Liver (tissue), 9 donors: Measurements from ENCODE around the gene SEPTIN8. TPM values are rescaled to one million over a fixed set of nuclear protein-coding genes. Genes with fewer than 3 reads are reported as not detected.

ENCODE experiments used
- DNase-seq: peaks from one replicate; pipeline ENCODE4 v3.0.0-alpha.2; 2017; ENCODE audit warnings: low spot score
- H3K27ac ChIP-seq, 2 donors: one replicate each; pipeline ENCODE4 v1.7.0; 2013; ENCODE audit warnings: inconsistent platforms in 2 of 2, low read length in 2 of 2, control low read depth in 1 of 2, low read depth in 1 of 2, mild to moderate bottlenecking in 1 of 2
- H3K27me3 ChIP-seq, 4 donors: one replicate each; pipeline versions ENCODE4 v1.6.1 to v1.7.0; 2013; ENCODE audit warnings: low read length in 3 of 4, inconsistent platforms in 1 of 4, mild to moderate bottlenecking in 1 of 4, moderate library complexity in 1 of 4; ENCODE audit not compliant: control insufficient read depth in 4 of 4, insufficient read depth in 4 of 4
- H3K36me3 ChIP-seq, 4 donors: one replicate each; pipeline versions ENCODE4 v1.6.1 to v1.7.0; 2013; ENCODE audit warnings: low read length in 3 of 4, mild to moderate bottlenecking in 3 of 4, low read depth in 1 of 4, moderate library complexity in 1 of 4; ENCODE audit not compliant: control insufficient read depth in 4 of 4, insufficient read depth in 3 of 4
- H3K4me1 ChIP-seq, 4 donors: one replicate each; pipeline versions ENCODE4 v1.6.1 to v1.7.0; 2013; ENCODE audit warnings: low read length in 3 of 4, mild to moderate bottlenecking in 3 of 4, moderate library complexity in 1 of 4; ENCODE audit not compliant: control insufficient read depth in 4 of 4, insufficient read depth in 4 of 4
- H3K4me3 ChIP-seq, 3 donors: one replicate each; pipeline versions ENCODE4 v1.6.1 to v1.7.0; 2013; ENCODE audit warnings: low read length in 3 of 3, control low read depth in 1 of 3, low read depth in 1 of 3, mild to moderate bottlenecking in 1 of 3
- H3K9ac ChIP-seq, 2 donors: one replicate each; pipeline ENCODE4 v1.7.0; 2013; ENCODE audit warnings: low read length in 2 of 2, mild to moderate bottlenecking in 2 of 2, moderate library complexity in 2 of 2, control low read depth in 1 of 2, low read depth in 1 of 2
- H3K9me3 ChIP-seq, 4 donors: one replicate each; pipeline versions ENCODE4 v1.6.1 to v1.7.0; 2013; ENCODE audit warnings: low read length in 3 of 4; ENCODE audit not compliant: control insufficient read depth in 4 of 4
- ATF3 ChIP-seq: IDR thresholded peaks from 2 replicates; pipeline ENCODE4 v1.6.1; 2016; ENCODE audit warnings: antibody characterized with exemption
- EGR1 ChIP-seq, 2 donors: IDR thresholded peaks; 2 replicates each; pipeline ENCODE4 v1.6.1; 2016 to 2018; ENCODE audit warnings: antibody characterized with exemption in 2 of 2, low read depth in 2 of 2
- FOXA1 ChIP-seq: IDR thresholded peaks from 2 replicates; pipeline ENCODE4 v1.6.1; 2016; ENCODE audit warnings: antibody characterized with exemption
- FOXA2 ChIP-seq: IDR thresholded peaks from 2 replicates; pipeline ENCODE4 v1.6.1; 2016; ENCODE audit warnings: antibody characterized with exemption
- GABPA ChIP-seq, 2 donors: IDR thresholded peaks in 1 of 2; conservative IDR thresholded peaks in 1 of 2; 2 replicates each; pipeline ENCODE4 v1.6.1; 2016; ENCODE audit warnings: antibody characterized with exemption in 2 of 2, mild to moderate bottlenecking in 1 of 2, moderate library complexity in 1 of 2
- HNF4A ChIP-seq, 2 donors: conservative IDR thresholded peaks; 2 replicates each; pipeline ENCODE4 v1.6.1; 2016; ENCODE audit warnings: antibody characterized with exemption in 2 of 2, mild to moderate bottlenecking in 2 of 2
- HNF4G ChIP-seq: IDR thresholded peaks from 2 replicates; pipeline ENCODE4 v1.6.1; 2016; ENCODE audit warnings: antibody characterized with exemption
- JUND ChIP-seq, 2 donors: IDR thresholded peaks; 2 replicates each; pipeline ENCODE4 v1.6.1; 2016; ENCODE audit warnings: antibody characterized with exemption in 2 of 2
- MAX ChIP-seq: IDR thresholded peaks from 2 replicates; pipeline ENCODE4 v1.6.1; 2016; ENCODE audit warnings: antibody characterized with exemption
- NR2F2 ChIP-seq: IDR thresholded peaks from 2 replicates; pipeline ENCODE4 v1.6.1; 2016; ENCODE audit warnings: antibody characterized with exemption
- RAD21 ChIP-seq, 2 donors: IDR thresholded peaks; 2 replicates each; pipeline ENCODE4 v1.6.1; 2016; ENCODE audit warnings: antibody characterized with exemption in 2 of 2, mild to moderate bottlenecking in 2 of 2
- RXRA ChIP-seq, 2 donors: IDR thresholded peaks; 2 replicates each; pipeline ENCODE4 v1.6.1; 2017 to 2018; ENCODE audit warnings: antibody characterized with exemption in 2 of 2, mild to moderate bottlenecking in 1 of 2
- ZBTB33 ChIP-seq: IDR thresholded peaks from 2 replicates; pipeline ENCODE4 v1.6.1; 2016; ENCODE audit warnings: antibody characterized with exemption
- WGBS: extraction: QIAGEN DNeasy Blood & Tissue Kit; methylation state at CpG from one replicate; pipeline ENCODE4 v1.1.7; 2013; 5-methylcytosine and 5-hydroxymethylcytosine counted together
- polyA plus RNA-seq, 2 donors: library from polyadenylated mRNA; stranded (reverse) in 1 of 2; unstranded in 1 of 2; fragments of 200-250 nt in 1 of 2; fragments of >200 nt in 1 of 2; fragmentation: Nextera tagmentation in 1 of 2; extraction: Ambion mirVana in 1 of 2; gene quantifications; one replicate each; pipeline versions ENCODE4 v1.2.1 to v1.2.3, GENCODE V29; 2013 to 2015
- total RNA-seq, 2 donors: library from RNA; depleted of rRNA; stranded (reverse); fragments of >200 nt; gene quantifications; one replicate each; pipeline ENCODE4 v1.2.3, GENCODE V29; 2014
- donor health status: healthy.
- donor health status: healthy.
- donor health status: healthy.
- donor health status: healthy.
- donor health status: healthy.

SEPTIN8 gene
- total and polyA plus RNA-seq, 4 donors, result 4.7 to 16.5 (median 9.8) TPM

- H3K27ac ChIP-seq, result no peak overlapping the region
- H3K27me3 ChIP-seq, result no peaks in the 10 kb centered on the region
- H3K9ac ChIP-seq, result no peak overlapping the region
- TF ChIP-seq RXRA (IDR thresholded peaks at IDR 0.05) (no peak), JUND (IDR thresholded peaks at IDR 0.05) (no peak), HNF4A (conservative IDR thresholded peaks at IDR 0.05) (no peak), RAD21 (IDR thresholded peaks at IDR 0.05) (no peak), NR2F2 (no peak), FOXA1 (no peak)
- no peaks in the 10 kb centered on the region for H3K9me3 ChIP-seq
- H3K4me3 ChIP-seq, result no peak overlapping the region
- 92% methylated on average over 12 of the region's 12 CpGs for WGBS
- no peaks in the 10 kb centered on the region for H3K4me1 ChIP-seq
- peaks cover 0 to 37% (median 6%) of the 10 kb centered on the region in 4 donors for H3K36me3 ChIP-seq
- no peak for DNase-seq
Measured at GRCh38 chr5:132765311-132766019, 11.6 kb downstream of the SEPTIN8 start.

- peaks cover 0 to 43% (median 7%) of the 10 kb centered on the region in 4 donors for H3K36me3 ChIP-seq
- no peak overlapping the region for H3K9ac ChIP-seq
- H3K27ac ChIP-seq, result no peak overlapping the region
- no peak overlapping the region for H3K4me3 ChIP-seq
- WGBS, result 96% methylated on average over 7 of the region's 7 CpGs
- no peak for DNase-seq
- no peak for TF ChIP-seq MAX
- H3K4me1 ChIP-seq, result no peaks in the 10 kb centered on the region
- no peaks in the 10 kb centered on the region for H3K9me3 ChIP-seq
- H3K27me3 ChIP-seq, result no peaks in the 10 kb centered on the region
Measured at GRCh38 chr5:132764671-132765238, 12.3 kb downstream of the SEPTIN8 start.

- no peak overlapping the region for H3K9ac ChIP-seq
- no peak overlapping the region for H3K4me3 ChIP-seq
- H3K27ac ChIP-seq, result no peak overlapping the region
- no peaks in the 10 kb centered on the region for H3K9me3 ChIP-seq
- DNase-seq, result no peak
- no peaks in the 10 kb centered on the region for H3K4me1 ChIP-seq
- peaks cover 0 to 46% (median 7%) of the 10 kb centered on the region in 4 donors for H3K36me3 ChIP-seq
- TF ChIP-seq HNF4G (no peak), EGR1 (IDR thresholded peaks at IDR 0.05; ENCODE audit: low read depth in 2 of 2) (no peak), GABPA (IDR thresholded peaks at IDR 0.05 in 1 of 2, conservative IDR thresholded peaks at IDR 0.05 in 1 of 2) (no peak), NR2F2 (no peak), MAX (no peak)
- H3K27me3 ChIP-seq, result no peaks in the 10 kb centered on the region
- WGBS, result 97% methylated on average over 10 of the region's 10 CpGs
Measured at GRCh38 chr5:132764051-132764450, 13.0 kb downstream of the SEPTIN8 start.

- Histone ChIP-seq H3K4me1 (no peaks in the 10 kb centered on the region), H3K9ac (no peak overlapping the region), H3K27me3 (no peaks in the 10 kb centered on the region), H3K9me3 (no peaks in the 10 kb centered on the region), H3K4me3 (no peak overlapping the region), H3K27ac (no peak overlapping the region), H3K36me3 (peaks cover 0 to 46% (median 7%) of the 10 kb centered on the region in 4 donors)
- WGBS, result 96% methylated on average over 17 of the region's 17 CpGs
- no peak for DNase-seq
- TF ChIP-seq HNF4G (no peak), ZBTB33 (no peak), HNF4A (conservative IDR thresholded peaks at IDR 0.05) (no peak), ATF3 (no peak), FOXA2 (no peak)
Measured at GRCh38 chr5:132763181-132764036, 13.6 kb downstream of the SEPTIN8 start.
